ENCODE data around the gene MPV17.
A peak's percentile ranks its signal among the peaks of the same experiment; 100 is the strongest.
"Not testable (repeated sequence)": the region's sequence is repeated elsewhere in the genome, so short reads cannot be mapped to it uniquely, and the experiment has no call there.

Gene MPV17

DNA sequence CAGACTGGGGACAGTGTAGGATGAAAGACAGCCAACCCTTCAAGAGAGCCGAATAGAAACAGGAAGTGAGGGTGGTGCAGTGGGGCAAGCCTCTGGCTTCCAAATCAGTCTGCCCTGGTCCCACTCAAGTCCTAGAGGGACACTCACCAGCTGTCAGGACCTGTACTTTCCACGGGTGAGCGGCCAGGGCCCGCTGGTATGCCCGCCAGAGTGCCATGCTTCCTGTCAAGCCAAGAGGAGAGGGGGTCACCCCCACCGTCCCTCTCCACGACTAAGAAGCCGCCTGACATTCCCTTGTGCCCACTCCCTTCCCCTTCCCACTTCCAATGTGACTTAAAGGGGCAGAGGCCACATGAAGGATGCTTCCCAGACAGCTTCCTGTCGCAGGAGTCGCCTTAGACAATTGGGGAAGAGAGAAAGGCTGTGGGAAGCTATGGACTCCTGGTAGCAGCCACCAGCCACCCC lies 564 bp downstream of the MPV17 start:
- DNase-seq = peak; percentile 28

DNA sequence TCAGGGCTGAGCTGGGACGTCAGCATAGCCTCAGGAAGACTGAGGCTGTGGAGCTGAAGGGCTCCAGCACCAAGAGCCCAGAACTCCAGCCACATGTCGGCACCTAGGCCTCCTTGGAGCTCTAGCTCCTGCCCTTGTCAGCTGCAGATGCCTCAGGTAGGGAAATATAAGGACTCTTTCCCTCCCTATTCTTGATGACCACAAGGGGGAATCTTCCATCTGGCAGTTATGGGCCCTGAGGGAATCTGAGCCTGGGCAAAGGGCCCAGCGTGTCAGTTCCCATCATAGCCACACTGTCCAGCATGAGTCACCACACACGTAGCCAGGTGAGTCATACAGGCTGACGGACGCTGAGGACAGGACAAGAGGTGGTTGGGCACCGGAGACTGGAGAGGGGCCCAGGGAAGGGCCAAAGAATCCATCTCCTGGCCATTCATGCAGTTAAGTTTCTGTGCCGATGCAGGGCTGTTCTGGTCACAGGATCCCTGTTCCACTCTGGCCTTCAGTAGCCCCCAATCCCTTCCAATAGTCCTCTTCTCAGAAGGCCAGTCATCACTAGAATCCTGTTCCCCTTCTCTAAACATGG lies 1.8 kb downstream of the MPV17 start:
- no peak for DNase-seq

DNA sequence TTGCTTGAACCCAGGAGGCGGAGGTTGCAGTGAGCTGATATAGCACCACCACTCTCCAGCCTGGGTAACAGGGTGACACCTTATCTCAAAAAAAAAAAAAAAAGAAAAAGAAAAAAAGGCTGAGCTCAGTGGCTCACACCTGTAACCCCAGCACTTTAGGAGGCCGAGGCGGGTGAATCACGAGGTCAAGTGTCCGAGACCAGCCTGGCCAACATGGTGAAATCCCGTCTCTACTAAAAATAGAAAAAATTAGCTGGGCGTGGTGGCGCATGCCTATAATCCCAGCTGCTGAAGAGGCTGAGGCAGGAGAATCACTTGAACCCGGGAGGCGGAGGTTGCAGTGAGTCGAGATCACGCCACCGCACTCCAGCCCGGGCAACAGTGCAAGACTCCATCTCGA lies 3.1 kb downstream of the MPV17 start:
- not testable (repeated sequence) for DNase-seq

DNA sequence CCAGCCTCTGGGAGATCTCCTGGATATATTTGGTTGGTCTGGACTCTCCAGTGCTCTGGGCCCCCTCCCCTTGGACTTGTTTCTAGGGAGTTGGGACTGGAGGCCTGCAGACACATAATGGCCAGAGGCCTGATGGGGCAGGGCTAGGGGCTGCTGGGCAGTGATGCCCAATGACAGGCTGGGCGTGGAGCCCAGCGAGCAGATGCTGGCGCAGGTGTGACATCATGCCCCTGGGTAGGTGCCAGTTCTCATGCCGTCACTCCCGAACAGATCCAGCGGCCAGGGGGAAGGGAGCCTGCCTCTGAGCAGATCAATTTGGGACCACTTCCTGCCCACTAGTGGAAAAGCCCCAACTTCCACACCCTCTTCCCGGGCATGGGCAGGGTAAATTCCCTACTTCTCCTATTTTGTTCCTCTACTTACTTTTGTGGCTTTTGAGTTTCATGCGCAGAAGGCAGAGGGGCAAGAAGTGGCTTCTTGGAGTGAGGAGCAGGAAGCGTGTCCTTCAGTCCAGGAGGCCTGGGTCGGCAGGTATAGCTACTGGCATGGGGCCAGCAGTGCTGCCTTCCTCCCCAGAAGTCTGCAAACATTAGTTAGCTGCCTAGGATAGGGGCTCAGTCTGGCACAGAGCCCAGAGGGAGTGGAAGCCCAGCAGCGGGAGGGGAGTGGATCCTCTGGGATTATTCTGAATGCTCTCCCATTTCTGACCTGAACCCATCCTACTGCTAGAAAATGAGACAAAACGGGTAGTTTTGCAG lies 6.1 kb downstream of the MPV17 start:
- DNase-seq = no peak

DNA sequence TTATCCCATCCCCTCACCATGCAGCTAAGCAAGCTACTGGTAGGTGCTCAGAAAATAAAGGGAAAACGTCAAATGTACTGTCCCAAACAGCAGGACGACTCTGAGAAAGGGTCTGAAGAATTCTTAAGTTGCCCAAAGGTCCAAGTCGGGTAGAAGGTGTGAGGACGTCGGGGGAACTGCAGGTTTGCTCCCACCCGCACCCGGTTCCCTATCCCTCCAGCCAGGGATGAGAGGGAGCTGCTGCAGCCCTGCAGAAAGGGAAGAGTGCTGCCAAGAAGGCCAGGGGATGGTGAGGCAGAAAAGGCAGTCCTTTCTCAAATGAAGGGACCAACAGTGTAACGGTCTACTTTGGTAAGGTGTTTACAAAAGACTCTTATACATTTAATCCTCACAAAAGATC lies 7.8 kb downstream of the MPV17 start:
- no peak for DNase-seq

DNA sequence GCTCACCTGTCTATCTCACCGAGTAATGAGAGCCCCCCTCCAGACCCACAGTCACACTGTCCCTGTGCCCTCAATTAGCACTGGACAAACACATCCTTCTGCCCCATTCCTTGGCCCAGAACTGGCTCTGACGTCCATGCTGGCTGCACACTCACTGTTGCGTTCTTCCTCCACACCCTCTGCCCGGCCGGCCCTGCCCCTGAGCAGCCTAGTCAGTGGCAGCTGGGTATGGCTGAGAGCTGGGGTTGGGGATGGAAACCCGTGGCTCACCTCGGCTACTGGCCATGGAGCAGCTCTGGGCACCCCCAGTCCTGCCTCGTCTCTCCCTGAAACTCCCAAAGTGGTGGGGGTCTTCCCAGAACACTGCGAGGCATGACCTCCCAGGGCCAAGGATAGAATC lies 8.2 kb downstream of the MPV17 start:
- DNase-seq = no peak

DNA sequence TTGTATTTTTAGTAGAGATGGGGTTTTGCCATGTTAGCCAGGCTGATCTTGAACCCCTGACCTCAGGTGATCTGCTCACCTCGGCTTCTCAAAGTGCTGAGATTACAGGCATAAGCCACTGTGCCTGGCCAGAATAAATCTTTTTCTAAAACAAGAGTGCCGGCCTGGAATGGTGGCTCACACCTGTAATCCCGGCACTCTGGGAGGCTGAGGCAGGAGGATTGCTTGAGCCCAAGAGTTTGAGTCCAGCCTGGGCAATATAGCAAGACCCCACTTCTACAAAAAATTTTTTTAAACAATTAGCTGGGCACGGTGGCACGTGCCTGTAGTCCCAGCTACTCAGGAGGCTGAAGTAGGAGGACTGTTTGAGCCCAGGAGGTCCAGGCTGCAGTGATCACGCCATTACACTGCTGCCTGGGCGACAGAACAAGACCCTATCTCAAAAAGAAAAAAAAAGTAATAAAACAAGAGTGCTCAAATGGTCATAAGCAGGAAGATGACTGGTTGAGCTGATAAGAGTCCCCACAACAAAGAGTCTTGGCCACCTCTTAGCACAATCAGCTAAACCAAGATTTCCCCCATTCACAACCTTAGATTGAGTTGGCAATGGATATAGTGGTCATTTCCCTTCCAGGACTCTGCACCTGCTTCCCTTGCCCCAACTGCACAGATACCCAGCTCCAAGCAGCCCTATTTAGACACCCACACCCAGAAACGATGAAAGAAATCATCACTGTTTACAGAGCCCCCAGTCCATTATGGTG lies 8.8 kb downstream of the MPV17 start:
- DNase-seq = no peak

DNA sequence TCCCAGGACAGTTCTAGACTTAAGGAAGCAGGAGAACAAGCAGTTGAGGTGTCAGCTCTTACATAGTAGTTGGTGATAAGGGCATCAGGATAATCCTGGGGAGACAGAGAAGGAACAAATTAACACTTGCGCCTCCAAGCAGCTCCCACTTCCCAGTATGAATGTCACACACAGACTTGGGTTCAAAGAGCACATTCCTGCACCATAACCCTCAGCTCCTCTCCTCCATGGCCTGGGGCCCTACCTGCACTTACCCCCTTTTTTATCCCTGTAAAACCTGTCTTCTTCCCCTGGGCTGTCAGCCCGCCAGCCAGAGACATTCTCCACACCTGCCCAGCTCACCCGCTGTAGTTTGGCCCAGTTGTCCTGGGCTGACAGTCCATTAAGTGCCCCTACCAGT lies 10.7 kb downstream of the MPV17 start:
- DNase-seq = no peak

DNA sequence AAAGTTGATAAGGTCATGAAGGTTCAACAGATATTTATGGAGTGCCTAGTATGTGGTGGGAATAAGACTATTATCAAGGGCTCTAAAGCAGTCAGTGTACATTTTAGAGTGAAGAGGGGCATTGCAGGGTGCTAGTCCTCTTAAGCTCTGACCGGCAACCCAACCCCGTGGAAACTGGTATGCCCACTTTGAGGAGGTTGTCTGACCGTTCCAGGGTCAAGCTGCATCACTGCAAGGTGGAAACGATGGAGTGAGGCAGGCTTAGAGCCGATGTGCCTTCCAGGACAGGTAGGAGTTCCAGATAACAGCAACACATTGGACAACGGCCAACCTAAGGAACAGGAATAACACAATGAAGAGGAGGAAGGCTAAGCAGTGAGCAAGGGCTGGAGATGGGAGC lies 13.2 kb downstream of the MPV17 start:
- DNase-seq = no peak

DNA sequence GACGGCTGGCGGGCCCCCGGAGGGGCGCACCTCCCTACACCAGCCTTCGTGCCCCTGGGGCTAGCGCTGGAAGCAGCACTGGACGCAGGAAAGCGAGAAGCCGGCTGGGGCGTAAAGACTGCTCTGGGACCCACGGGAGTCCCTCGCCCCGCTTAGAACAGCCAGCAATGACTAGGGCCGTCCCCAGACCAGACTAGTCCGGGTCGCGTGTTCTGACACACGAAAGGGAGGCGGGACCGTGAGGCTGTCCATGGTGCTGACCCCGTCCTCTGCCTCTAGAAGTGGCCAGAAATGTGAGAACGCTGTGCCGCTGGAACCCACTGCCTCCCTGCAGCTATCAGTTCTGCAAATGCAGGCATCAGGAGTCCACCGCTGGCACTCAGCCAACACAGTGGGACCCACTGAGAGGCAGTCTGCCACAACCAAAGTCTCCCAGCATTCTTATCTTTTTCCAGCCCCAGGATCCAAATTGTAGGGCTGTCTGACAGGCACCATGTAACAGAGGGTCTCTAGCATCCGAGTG lies 14.5 kb downstream of the MPV17 start, which contains the start of gene UCN:
UCN (minus strand) TSS at position 87 of the 523 bp plus-strand sequence. CDS start 550 bp downstream, outside the sequence.
- no peak for DNase-seq

DNA sequence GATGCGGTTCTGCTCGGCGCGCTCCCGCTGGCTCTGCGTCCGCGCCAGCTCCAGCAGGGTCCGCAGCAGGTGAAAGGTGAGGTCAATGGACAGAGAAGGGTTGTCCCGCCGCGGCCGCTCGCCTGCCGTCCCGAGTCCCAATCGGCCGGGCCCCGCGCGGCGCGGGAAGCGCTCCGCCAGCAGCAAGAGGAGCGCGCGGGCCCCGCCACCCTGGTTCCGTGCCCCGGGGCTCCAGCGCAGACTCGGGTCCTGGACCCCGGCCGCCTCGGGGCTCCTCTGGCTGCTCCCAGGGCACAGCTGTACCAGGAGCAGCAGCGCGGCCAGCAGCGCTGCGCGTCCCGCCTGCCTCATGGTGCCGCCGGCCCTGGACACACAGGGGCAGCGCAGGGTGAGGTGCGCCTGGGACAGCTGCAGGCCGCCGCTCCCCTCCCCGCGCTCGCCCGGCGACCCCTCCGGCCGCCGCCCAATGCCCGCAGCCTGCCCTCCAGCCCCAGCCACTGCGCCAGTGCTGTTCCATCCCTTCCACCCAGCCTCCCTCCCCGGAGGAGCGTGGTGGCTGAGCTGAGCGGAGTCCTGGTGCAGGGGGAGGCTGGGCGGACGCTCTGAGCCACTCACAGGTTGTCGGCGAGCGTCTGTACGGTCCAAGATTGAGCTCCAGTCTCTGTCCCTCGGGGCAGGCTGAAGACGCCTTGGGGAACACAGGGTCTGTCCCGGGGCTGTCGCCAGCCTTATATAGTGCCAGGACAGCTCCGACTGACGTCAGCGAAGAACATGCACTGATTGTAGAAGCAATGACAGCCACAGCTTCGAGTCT lies 15.1 kb downstream of the MPV17 start:
- no peak for DNase-seq

DNA sequence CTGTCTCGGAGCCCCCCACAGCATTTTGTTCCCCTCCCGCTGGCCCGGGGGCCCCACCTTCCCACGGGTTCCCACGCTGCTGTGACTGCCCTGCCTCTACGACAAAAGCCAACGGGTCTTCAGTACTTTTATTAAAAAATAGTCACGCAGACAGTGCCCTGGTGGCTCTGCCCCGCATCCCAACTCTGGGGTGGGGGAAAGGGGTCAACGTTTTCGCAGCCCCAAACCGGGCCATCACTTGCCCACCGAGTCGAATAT lies 15.7 kb downstream of the MPV17 start:
- DNase-seq = no peak

DNA sequence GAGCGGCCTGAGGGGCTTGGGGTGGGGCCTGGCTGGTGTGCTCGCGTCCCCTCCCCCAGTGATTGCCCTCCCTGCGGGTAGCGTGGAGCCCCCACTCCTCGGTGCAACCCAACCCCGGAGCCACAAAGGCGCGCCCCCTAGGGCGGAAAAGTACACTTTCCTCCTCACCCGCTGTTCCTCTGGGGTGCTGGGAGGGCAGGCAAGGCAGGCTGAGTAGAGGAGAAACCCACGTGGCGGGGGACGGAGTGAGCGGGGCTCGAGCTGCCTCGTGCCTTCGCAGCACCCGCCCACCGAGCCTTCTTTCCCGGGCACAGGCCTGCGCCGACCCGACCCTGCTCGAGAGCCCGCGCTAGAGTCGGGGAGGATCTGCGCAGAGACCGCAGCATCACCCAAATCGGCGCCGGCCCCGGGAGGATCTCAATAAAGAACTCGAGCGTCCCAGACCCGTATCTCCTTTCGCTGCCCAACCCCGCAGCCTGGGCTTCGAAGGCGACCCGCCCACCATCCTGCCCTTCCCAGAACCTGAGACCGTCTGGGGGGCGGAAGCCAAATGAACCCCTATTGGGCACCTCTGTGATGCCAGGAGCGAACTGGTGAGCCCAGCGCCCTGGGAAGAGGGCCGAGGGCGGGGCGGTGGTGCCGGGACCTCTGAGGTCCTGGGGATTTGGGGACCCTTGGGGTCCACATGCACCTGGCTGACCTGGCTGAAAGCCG lies 16.2 kb downstream of the MPV17 start:
- DNase-seq = peak; percentile 30

DNA sequence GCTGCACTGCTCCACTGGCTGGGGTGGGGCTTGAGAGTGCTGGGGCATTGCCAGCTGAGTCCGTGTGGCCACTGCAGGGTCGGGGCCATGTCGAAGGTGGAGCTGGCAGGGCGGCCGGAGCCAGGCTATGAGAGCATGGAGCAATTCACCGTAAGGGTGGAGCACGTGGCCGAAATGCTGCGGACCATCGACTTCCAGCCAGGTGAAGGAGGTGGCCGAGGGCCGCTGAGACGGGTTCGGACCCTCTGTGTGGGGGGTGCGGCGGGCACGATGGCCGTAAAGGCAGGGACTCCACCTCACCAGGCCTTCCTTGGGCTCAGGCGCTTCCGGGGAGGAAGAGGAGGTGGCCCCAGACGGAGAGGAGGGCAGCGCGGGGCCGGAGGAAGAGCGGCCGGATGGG lies 16.8 kb downstream of the MPV17 start:
- no peak for DNase-seq

DNA sequence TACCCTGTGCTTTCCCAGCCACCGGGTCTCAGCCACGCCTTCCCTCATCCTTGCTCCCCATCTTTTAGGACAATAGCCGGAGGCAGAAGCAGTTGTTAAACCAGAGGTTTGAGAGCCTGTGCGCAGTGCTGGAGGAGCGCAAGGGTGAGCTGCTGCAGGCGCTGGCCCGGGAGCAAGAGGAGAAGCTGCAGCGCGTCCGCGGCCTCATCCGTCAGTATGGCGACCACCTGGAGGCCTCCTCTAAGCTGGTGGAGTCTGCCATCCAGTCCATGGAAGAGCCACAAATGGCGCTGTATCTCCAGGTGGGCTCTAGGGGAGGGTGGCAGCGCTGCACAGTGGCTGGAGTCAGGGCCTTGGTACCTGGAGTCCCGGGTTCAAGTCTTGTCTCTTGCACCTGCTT lies 17.4 kb downstream of the MPV17 start:
- DNase-seq = no peak

DNA sequence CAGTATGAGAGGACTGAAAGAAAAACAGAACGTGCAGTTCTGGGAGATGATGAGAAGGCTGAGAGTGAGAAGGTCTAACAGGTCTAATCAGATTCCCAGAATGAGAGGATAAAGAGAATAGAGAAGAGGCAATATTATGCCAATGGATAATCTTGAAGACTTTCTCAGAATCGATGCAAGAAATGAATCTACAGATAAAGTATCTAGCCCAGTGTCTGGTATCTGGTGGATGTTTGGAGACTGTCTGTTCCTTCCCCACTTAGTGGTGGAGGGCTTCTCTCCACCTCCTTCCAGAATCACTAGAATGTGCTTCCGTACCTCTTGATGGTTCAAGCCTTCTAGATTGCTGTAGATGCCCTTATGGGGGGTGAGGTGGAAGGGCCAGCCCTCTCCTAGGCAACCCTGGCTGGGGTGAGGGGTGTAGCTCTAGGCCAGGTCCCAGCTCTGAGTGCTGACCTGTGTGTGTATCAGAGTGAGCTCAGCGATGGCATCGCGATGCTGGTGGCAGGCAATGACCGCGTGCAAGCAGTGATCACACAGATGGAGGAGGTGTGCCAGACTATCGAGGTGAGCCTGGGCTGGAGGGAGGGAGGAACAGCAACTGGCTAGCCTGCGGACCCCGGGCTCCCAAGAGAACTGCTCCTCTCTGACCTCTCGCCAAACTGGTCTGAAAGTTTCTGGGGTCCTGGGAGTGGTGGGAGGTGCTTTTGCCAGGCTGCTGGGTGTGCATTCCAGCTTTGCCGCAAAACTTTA lies 18.2 kb downstream of the MPV17 start:
- no peak for DNase-seq

DNA sequence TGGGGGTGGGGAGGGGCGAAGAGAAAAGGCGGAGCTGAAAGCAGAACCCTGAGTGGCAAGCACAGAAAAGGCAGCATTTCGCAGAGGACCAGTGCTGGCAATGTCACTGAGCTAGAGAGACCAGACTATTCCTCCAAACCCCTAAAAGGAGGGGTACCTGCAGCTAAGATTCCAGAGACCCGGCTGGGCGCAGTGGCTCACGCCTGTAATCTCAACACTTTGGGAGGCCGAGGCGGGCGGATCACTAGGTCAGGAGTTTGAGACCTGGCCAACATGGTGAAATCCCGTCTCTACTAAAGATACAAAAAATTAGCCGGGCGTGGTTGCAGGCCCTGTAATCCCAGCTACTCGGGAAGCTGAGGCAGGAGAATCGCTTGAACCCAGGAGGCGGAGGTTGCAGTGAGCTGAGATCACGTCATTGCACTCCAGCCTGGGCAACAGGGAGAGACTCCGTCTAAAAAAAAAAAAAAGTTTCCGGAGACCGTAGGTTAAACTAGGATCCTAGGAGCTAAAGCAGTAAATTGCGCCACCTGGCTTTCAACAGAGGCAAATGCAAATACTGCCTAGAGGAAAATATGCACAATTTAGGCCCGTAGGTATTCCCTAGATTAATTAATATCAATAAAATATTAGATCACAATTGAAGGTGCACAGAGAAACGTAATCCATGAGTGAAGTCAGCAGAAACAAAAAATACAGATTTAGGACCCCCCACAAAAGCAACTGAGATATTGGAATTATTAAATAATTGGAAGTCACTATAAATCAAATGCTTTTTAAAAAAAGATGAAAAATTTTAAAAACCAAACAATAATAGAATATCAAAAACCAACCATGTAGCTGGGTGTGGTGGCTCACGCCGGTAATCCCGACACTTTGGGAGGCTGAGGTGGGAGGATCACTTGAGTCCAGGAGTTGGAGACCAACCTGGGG lies 19.5 kb downstream of the MPV17 start:
- peak; percentile 65 for DNase-seq

DNA sequence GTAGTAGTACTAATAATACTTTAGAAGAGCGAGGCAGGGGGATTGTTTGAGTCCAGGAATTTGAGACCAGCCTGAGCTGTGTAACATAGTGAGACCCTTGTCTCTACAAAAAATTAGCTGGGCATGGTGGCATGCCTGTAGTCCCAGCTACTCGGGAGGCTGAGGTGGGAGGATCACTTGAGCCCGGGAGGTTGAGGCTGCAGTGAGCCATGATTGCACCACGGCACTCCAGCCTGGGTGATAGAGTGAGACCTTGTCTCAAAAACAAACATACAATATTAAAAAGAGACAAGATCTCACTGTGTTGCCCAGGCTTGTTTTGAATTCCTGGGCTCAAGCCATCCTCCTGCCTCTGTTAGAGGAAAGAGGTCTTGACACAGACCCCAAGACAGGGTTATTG lies 22.3 kb downstream of the MPV17 start:
- not testable (repeated sequence) for DNase-seq

DNA sequence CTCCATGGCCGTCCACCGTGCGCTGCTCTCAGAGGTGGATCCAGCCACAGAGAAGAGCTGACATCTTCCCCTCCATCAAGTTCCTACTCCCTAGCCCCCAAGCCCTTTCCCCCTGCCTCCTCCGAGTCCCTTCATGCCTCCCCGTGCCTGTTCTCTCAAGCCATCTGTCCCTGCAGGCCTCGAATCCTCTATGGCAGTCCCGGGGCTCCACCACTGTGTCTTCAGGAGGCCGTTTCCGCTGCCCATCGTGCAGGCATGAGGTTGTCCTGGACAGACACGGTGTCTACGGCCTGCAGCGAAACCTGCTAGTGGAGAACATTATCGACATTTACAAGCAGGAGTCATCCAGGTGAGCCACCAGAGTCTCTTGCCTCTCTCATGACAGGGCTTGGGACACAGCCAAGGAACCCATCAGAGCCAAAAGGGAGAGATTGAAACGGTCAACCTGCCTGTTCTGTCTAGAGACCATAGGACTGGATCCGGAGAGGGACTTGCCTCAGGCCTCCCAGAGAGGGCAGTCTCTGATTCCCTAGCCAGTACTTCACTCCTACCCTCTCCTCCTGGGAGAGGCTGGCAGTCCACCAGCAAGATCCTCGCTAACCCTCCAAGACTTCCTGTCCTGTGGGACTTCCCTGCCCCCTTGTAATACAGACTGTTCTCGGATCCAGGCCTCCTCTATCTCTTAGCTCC lies 24.4 kb downstream of the MPV17 start:
- DNase-seq = no peak

DNA sequence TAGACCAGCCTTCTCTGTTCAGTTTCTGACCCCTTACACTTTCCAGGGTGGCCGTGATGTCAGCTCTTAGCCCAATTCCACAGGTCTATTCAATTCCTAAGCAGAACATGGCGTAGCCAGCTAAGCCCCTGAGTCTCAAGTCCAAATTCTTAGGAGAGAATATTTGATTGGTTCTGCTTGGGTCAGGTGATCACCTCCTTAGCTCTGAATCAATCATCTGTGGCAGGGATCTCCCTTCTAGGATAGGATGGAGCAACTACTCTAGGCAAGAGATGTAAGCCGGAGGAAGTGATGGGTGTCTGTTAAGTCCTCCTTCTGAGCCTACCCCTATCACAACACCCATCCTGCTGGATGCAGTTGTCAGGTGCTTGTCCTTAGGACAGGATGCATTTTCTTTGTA lies 25.7 kb downstream of the MPV17 start:
- DNase-seq = no peak

Data from activated CD4-positive, alpha-beta T cell treated with anti-CD3 and anti-CD28 coated beads, Interleukin-2, Interleukin-6, amounts not matched to agents 100 ng/mL and 50 ng/mL, durations not matched to agents 16 hours and 8 hours (primary cell).